H54 (cell line): Measurements from ENCODE around the gene LIPE.

Source experiments
- DNase-seq: peaks from one replicate; pipeline ENCODE4 v3.0.0; 2011; ENCODE audit warnings: low spot score, mixed read lengths; ENCODE audit not compliant: insufficient read length
- FAIRE-seq: peaks from 3 replicates; lab custom pipeline; 2011; peaks lifted over from hg19 to GRCh38; lab: Jason Lieb, UNC
- POLR2A ChIP-seq: IDR thresholded peaks from 2 replicates; pipeline ENCODE4 v1.6.1; 2011; ENCODE audit warnings: low read depth, mild to moderate bottlenecking, low read length

LIPE gene

GRCh38 chr19:42435316-42435715, 8.1 kb upstream of the LIPE start:
- no peak for TF ChIP-seq POLR2A
- FAIRE-seq: no peak

GRCh38 chr19:42433503-42434260, 6.5 kb upstream of the LIPE start:
- FAIRE-seq: peak; percentile 69
- DNase-seq: peak; percentile 60
- no peak for TF ChIP-seq POLR2A

More at GRCh38 chr19:42435316-42435715, 8.1 kb upstream of the LIPE start:
- DNase-seq: no peak

- no peak for DNase-seq
- FAIRE-seq: no peak
These were observed 4.3 kb upstream of the LIPE start for GRCh38 chr19:42431486-42431885.

GRCh38 chr19:42428676-42429075, 1.5 kb upstream of the LIPE start:
- FAIRE-seq (no peak), DNase-seq (no peak)
- no peak for TF ChIP-seq POLR2A

More at GRCh38 chr19:42431486-42431885, 4.3 kb upstream of the LIPE start:
- no peak for TF ChIP-seq POLR2A

- no peak for FAIRE-seq
These were observed 545 bp downstream of the LIPE start for GRCh38 chr19:42426643-42427042.

GRCh38 chr19:42424712-42425131, 2.5 kb downstream of the LIPE start:
- no peak for FAIRE-seq
- TF ChIP-seq POLR2A: no peak
- DNase-seq: no peak

More at GRCh38 chr19:42426643-42427042, 545 bp downstream of the LIPE start:
- TF ChIP-seq POLR2A: no peak
- no peak for DNase-seq

GRCh38 chr19:42424345-42424707, 2.9 kb downstream of the LIPE start:
- TF ChIP-seq POLR2A: no peak
- no peak for DNase-seq
- FAIRE-seq: no peak

- no peak for TF ChIP-seq POLR2A
- no peak for FAIRE-seq
- DNase-seq: peak; percentile 96
These were observed 3.5 kb downstream of the LIPE start for GRCh38 chr19:42423462-42424344.

- DNase-seq (no peak), FAIRE-seq (no peak)
- TF ChIP-seq POLR2A: no peak
These were observed 4.2 kb downstream of the LIPE start for GRCh38 chr19:42422901-42423461.

- FAIRE-seq (no peak), DNase-seq (no peak)
These were observed 4.9 kb downstream of the LIPE start for GRCh38 chr19:42422092-42422900.

GRCh38 chr19:42421591-42422031, 5.6 kb downstream of the LIPE start:
- no peak for TF ChIP-seq POLR2A
- DNase-seq (no peak), FAIRE-seq (no peak)

More at GRCh38 chr19:42422092-42422900, 4.9 kb downstream of the LIPE start:
- no peak for TF ChIP-seq POLR2A

GRCh38 chr19:42421101-42421500, 6.1 kb downstream of the LIPE start:
- no peak for TF ChIP-seq POLR2A
- FAIRE-seq (no peak), DNase-seq (no peak)

GRCh38 chr19:42420055-42420544, 7.1 kb downstream of the LIPE start:
- no peak for DNase-seq
- no peak for FAIRE-seq
- TF ChIP-seq POLR2A: no peak
